Urinary bladder (tissue), 4 donors: ENCODE results near the gene ARHGEF2. TPM values are rescaled to one million over a fixed set of nuclear protein-coding genes. Genes with fewer than 3 reads are reported as not detected.
A peak's percentile ranks its signal among the peaks of the same experiment; 100 is the strongest.
"Not testable (repeated sequence)": the region's sequence is repeated elsewhere in the genome, so short reads cannot be mapped to it uniquely, and the experiment has no call there.

Experiments
- DNase-seq: peaks from one replicate; pipeline ENCODE4 v3.0.0-alpha.2; 2015; ENCODE audit errors: extremely low spot score
- H3K27ac ChIP-seq: one replicate; pipeline ENCODE4 v1.5.1; 2013; ENCODE audit warnings: low read depth, mild to moderate bottlenecking, moderate library complexity
- H3K36me3 ChIP-seq: one replicate; pipeline ENCODE4 v1.6.1; 2013; ENCODE audit warnings: mild to moderate bottlenecking, moderate library complexity; ENCODE audit not compliant: insufficient read depth
- H3K4me1 ChIP-seq: one replicate; pipeline ENCODE4 v1.6.1; 2013; ENCODE audit warnings: mild to moderate bottlenecking, moderate library complexity; ENCODE audit not compliant: insufficient read depth
- H3K4me3 ChIP-seq: one replicate; pipeline ENCODE4 v1.5.1; 2013; ENCODE audit warnings: low read depth, low read length
- WGBS: extraction: QIAGEN DNeasy Blood & Tissue Kit; methylation state at CpG from one replicate; pipeline ENCODE4 v1.1.7; 2013; 5-methylcytosine and 5-hydroxymethylcytosine counted together
- polyA plus RNA-seq: library from polyadenylated mRNA; stranded (reverse); fragments of 200-250 nt; gene quantifications from one replicate; pipeline ENCODE4 v1.2.3, GENCODE V29; 2013
- total RNA-seq: library from RNA; depleted of rRNA; stranded (reverse); fragments of >200 nt; gene quantifications from one replicate; pipeline ENCODE4 v1.2.3, GENCODE V29; 2014
- donor health status: healthy with polysubstance abuse.
- donor health status: healthy.

ARHGEF2 gene
- total and polyA plus RNA-seq, 2 donors, result 40.5 to 63.3 TPM

DNA sequence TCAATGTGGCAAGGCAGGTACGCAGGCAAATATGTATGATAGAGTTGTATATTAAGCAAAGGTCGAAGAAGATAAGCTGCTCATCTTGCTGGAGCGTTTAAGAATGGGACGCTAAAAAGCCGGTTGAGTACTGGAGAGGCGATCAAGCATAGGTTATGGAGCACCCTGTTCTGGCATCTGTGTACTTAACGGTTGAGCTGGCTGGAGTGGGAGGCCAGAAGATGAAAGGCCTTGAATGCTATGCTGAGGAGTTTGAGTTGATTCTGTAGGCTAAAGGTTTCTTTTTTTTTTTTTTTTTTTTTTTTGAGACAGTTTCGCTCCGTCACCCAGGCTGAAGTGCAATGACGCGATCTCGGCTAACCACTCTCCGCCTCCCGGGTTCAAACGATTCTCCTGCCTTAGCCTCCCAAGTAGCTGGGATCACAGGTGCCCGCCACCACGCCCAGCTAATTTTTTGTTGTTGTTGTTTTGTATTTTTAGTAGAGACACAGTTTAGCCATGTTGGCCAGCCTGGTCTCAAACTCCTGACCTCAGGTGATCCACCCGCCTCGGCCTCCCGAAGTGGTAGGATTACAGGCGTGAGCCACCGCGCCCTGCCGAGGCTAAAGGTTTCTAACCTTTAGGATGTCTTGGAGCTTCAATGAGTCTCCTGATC is 43.3 kb downstream of the ARHGEF2 start:
- 81% methylated on average over 24 of the region's 24 CpGs for WGBS
- DNase-seq, result no peak
- peak overlapping the region; percentile 41 for H3K27ac ChIP-seq
- H3K4me3 ChIP-seq, result peak overlapping the region; percentile 38
- H3K36me3 ChIP-seq, result peaks cover 3% of the 10 kb centered on the region
- H3K4me1 ChIP-seq, result peaks cover 2% of the 10 kb centered on the region

DNA sequence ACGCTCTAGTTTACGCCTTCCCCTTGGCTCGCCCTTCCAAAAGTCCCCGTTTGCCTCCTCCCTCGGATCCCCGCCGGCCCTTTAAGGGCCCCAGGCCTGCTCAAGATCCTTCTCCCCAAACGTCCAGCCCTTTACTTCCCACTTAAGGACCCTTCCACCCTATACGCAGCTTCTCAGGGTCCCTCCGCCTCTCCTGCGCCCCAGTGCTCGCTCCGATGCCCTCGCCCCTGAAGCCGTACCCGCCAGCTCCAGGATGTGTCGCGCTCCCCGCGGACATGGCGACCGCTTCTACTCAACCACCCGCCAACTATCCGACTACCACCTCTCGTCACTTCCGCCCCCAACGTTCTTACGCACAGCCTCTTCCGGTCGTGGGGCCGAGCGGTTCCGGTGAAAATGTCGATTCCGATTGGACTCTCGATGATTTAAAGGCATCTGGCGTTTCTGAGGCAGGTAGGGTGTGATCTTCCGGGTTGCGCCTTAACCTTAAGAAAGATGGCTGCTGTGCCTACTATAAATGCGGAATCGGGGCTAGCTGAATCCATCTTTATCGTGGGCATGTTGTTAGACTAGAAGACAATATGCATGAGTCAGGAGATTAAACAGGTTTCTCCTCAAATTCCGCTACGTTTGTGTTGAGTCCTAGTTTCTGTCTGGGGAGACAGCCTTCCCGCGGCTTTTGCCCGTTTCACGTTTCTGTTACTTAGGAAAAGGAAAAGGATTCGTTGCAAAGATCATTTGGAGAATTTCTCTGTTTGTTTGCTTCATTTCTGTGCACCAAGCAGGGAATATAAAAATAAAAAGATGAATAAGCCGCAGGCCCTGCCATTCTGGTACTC is 44.0 kb downstream of the ARHGEF2 start, which contains the start of gene KHDC4:
Gene KHDC4 (minus strand): TSS at position 317 of the 839 bp plus-strand sequence. CDS start 40 bp downstream, at position 277.
- peak; percentile 99 for DNase-seq
- H3K4me1 ChIP-seq, result peaks cover 2% of the 10 kb centered on the region
- peak within 1 kb of the TSS; percentile 86 for H3K4me3 ChIP-seq
- H3K27ac ChIP-seq, result peak within 1 kb of the TSS; percentile 84
- peaks cover 3% of the 10 kb centered on the region for H3K36me3 ChIP-seq
- WGBS, result under 1% methylated on average over 50 of the region's 50 CpGs

DNA sequence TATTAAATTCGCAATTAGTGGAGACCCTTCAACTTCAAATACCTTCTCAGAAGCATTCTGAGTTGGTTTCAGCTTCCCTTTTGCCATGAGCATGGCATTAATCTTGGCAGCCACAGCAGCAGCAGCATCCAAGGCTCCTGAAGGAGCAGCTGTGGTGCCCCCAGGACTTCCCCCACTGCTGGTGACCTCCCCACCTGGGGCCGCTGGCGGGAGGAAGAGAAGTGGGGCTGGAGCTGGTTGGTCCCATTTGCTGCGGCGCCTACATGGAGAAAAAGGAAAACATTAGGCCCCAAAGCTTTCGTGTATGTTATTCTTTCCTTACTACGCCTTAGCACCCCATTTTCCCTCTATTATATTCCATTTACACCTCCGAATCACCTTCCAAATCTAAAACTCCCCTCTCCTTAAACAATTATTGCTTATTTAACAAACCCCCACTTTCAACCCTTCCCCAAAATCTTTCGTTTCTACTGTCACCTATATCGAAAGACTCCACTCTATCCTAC is 44.7 kb downstream of the ARHGEF2 start:
- H3K4me3 ChIP-seq, result peak overlapping the region; percentile 86
- peaks cover 2% of the 10 kb centered on the region for H3K4me1 ChIP-seq
- peak overlapping the region; percentile 84 for H3K27ac ChIP-seq
- WGBS, result 4% methylated on average over 10 of the region's 10 CpGs
- no peak for DNase-seq
- H3K36me3 ChIP-seq, result peaks cover 5% of the 10 kb centered on the region

DNA sequence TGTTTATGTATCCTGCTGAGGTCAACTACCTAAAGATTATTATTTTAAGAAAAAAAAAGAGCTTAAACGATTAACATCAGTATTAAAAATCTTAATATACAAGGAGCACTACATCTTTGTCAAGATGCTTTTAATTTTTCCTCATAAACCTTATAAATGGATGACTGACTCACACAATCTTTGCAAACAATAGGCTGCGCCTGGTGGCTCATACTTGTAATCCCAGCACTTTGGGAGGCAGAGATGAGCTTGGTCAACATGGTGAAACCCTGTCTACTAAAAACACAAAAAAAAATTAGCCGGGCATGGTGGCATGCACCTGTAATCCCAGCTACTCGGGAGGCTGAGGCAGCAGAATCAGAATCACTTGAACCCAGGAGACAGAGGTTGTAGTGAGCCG is 45.9 kb downstream of the ARHGEF2 start:
- WGBS, result 82% methylated on average over 5 of the region's 5 CpGs

DNA sequence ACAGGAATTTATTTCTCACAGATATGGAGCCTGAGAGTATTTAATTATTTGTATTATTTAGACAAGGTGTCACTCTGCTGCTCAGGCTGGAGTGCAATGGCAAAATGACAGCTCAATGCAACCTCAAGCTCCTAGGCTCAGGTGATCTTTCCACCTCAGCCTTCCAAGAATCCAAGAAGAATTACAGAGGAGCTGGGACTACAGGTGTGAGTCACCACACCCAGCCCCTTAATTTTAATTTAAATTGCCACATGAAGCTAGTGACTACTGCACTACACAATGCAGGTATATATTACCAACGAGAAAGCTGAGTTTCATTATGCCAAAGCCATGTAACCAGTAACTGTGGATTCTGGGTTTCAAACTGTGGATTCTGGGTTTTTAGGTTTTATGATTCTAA is 46.3 kb downstream of the ARHGEF2 start:
- Histone ChIP-seq H3K27ac (no peak overlapping the region), H3K4me1 (peaks cover 2% of the 10 kb centered on the region), H3K4me3 (no peak overlapping the region), H3K36me3 (peaks cover 7% of the 10 kb centered on the region)
- WGBS, result 63% methylated on average over 1 of the region's 1 CpG
- DNase-seq, result no peak

More for the DNA sequence above, 45.9 kb downstream of the ARHGEF2 start:
- no peak for DNase-seq
- Histone ChIP-seq H3K4me1 (peaks cover 2% of the 10 kb centered on the region), H3K27ac (no peak overlapping the region), H3K4me3 (no peak overlapping the region), H3K36me3 (peaks cover 7% of the 10 kb centered on the region)

DNA sequence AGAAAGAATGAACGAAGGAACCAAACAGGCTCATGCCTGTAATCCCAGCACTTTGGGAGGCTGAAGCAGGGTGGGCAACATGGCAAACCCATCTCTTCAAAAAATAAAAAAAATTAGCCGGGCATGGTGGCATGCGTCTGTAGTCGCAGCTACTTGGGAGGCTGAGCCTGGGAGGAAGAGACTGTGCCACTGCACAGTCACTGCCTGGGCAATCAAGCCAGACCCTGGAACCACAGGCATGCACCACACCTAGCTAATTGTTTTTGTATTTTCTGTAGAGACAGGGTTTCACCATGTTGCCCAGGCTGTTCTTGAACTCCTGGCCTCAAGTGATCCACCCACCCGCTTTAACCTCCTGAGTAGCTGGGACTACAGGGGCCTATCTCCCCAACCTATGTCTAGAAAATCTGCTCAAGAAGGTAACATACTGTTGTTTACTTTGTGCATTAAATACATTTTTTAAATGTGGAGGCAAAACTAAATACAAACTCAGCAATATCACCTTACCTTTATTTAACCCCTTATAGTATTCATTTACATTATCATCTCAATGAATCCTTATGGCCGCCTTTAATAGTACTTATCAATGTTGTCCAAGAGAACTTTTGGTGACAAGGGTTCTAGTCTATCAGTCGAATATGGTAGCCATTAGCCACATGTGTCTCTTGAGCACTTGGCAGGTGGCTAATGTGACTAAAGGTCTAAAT is 46.9 kb downstream of the ARHGEF2 start:
- Histone ChIP-seq H3K36me3 (peaks cover 9% of the 10 kb centered on the region), H3K4me3 (no peak overlapping the region)

DNA sequence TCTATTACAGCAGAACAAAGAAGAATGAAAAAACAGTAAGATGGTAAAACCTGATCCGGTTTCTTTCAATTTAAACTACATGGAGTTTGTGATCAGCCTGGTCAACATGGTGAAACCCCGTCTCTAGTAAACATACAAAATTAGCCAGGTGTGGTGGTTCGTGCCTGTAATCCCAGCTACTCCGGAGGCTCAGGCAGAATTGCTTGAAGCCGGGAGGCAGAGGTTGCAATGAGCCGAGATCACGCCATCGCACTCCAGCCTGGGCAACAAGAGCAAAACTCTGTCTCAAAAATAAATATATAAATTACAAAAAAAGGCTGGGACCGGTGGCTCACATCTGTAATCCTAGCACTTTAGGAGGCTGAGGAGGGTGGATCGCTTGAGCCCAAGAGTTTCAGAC is 47.6 kb downstream of the ARHGEF2 start:
- not testable (repeated sequence) for H3K36me3 ChIP-seq, H3K27ac ChIP-seq, DNase-seq, H3K4me1 ChIP-seq, H3K4me3 ChIP-seq
- 75% methylated on average over 10 of the region's 10 CpGs for WGBS

More for the DNA sequence above, 46.9 kb downstream of the ARHGEF2 start:
- Histone ChIP-seq H3K4me1 (peaks cover 2% of the 10 kb centered on the region), H3K27ac (peak overlapping the region; percentile 1)
- 74% methylated on average over 7 of the region's 7 CpGs for WGBS
- no peak for DNase-seq

DNA sequence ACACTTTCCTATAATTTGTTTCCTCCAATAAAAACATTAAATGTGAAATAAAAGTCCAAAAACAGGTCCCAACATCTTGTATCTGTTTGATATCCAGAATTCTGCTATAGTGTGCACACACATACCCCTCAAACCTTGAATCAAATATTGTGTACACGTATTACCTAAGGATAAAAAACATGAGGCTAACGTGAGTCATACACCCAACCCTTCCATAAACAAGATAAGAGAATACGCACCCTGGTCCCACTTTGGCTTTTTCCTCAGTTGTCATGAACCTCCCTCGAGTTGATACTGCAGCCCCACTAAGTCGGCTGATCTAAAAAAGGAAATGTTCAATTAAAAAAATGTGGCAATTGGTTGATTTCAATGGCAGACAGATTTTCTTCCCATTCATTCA is 49.3 kb downstream of the ARHGEF2 start:
- no peak overlapping the region for H3K4me3 ChIP-seq
- peaks cover 2% of the 10 kb centered on the region for H3K4me1 ChIP-seq
- peaks cover 11% of the 10 kb centered on the region for H3K36me3 ChIP-seq
- no peak for DNase-seq
- WGBS, result 51% methylated on average over 5 of the region's 5 CpGs
- H3K27ac ChIP-seq, result no peak overlapping the region

DNA sequence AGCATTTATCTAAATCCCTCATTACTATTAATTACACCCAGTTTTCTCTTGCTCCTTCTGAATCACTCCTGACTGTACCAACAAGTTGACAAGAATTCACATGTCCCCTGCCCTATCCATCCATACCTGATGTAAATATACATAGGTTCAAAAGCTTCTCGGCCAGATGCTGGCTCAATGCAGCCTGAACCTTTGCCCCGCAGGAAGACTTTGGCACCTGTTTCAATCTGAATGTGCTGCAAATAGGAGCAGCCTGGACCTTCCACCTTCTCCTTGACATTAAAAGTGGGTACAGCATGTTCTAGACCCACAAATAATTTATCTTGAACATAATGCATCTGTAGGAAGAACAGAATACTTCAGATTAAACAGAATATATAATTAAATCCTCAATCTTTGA is 52.8 kb downstream of the ARHGEF2 start:
- peaks cover 13% of the 10 kb centered on the region for H3K36me3 ChIP-seq
- 93% methylated on average over 2 of the region's 2 CpGs for WGBS
- H3K27ac ChIP-seq, result no peak overlapping the region
- no peak overlapping the region for H3K4me3 ChIP-seq
- H3K4me1 ChIP-seq, result no peaks in the 10 kb centered on the region
- no peak for DNase-seq

DNA sequence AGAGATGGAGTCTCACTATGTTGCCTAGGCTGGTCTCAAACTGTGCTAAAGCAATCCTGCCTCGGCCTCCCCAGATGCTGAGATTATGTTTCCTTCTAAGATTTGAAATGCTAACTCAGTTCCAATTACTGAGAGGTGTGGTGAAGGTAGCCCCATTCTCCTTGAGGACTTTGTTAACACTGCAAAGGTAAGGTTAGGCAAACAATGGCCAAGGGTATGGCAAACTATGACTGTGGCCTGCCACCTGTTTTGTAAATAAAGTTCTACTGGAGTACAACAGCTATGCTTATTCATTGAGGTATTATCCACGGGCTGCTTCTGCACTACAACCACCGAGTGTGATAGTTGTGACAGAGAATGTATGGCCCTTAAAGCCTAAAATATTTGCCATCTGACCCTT is 57.6 kb downstream of the ARHGEF2 start:
- Histone ChIP-seq H3K27ac (no peak overlapping the region), H3K4me3 (no peak overlapping the region), H3K36me3 (peaks cover 16% of the 10 kb centered on the region), H3K4me1 (no peaks in the 10 kb centered on the region)
- DNase-seq, result no peak
- 93% methylated on average over 3 of the region's 3 CpGs for WGBS

DNA sequence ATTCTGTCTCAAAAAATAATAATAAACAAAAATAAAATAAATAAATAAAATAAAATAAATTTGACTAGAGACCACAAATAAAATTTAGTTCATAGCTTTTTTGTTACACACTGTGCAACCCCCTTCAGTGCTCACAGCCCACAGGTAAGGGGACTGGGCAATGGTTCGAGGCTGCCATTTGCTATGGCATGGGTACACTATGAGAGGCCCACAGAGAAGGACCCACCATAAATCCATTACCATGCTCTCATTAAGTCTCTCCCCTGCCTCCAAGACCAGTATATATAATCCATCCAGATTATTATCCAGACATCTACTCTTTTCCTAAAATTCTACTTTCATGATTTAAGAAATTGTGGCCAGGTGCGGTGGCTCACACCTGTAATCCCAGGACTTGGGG is 58.5 kb downstream of the ARHGEF2 start:
- no peak for DNase-seq
- Histone ChIP-seq H3K27ac (no peak overlapping the region), H3K36me3 (peaks cover 14% of the 10 kb centered on the region), H3K4me1 (no peaks in the 10 kb centered on the region), H3K4me3 (no peak overlapping the region)
- 96% methylated on average over 2 of the region's 2 CpGs for WGBS

DNA sequence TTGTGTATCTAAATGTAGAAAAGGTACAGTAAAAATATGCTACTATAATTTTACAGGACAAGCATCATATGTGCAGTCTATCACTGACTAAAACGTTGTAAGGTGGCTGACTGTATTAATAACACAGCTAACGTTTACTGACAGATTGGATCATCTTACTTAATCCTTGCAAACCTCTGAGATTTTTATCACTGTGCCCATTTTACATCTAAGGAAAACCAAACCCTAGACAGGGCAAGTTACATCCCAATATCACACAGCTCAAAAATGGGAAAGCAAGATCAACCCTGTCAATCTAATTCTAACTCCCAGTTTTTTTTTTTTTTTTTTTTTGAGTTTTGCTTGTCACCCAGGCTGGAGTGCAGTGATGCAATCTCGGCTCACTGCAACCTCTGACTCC is 59.7 kb downstream of the ARHGEF2 start:
- no peak overlapping the region for H3K27ac ChIP-seq
- no peak for DNase-seq
- H3K4me1 ChIP-seq, result no peaks in the 10 kb centered on the region
- H3K36me3 ChIP-seq, result peaks cover 14% of the 10 kb centered on the region
- 72% methylated on average over 3 of the region's 3 CpGs for WGBS
- H3K4me3 ChIP-seq, result no peak overlapping the region

DNA sequence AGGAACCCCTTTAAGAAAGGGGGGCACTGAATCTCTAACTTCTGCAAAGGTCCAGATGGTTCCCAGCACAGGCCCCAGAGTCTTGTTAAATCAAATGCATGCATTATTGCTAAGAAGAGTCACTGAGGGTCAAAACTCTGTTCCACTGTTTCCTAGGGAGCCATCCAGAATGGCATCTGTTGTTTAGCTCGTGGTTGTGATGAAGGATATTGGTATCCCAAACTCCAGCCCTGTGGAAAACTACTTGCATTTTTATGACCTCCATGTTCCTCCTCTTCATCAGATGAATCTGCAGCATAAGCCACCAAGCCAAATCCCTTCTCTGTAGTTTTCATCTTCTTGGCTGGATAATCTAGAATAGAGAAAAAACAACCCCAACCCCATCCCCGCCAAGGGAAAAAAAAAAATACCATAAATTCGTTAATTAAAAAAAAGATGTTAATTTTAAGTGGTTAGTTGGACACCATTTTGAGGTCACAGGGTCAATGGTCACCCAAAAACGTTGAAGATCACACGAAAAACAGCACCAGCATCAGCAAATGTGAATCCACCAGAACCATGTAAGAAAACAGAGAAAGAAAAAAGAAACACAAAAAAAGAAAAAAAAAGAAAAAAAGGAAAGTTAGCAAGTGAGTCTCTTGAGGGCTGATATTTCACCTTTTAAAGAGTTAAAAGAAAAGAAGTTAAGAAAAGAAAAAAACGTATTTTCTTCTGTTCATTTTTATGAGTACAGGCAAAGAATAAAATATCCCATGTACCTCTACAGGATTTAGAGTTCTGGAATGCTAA is 64.2 kb downstream of the ARHGEF2 start:
- Histone ChIP-seq H3K4me3 (no peak overlapping the region), H3K4me1 (no peaks in the 10 kb centered on the region), H3K27ac (no peak overlapping the region), H3K36me3 (peaks cover 12% of the 10 kb centered on the region)
- DNase-seq, result no peak
- 70% methylated on average over 6 of the region's 6 CpGs for WGBS
